ENCODE measurements around the gene HPSE2. TPM values are rescaled to one million over a fixed set of nuclear protein-coding genes. Genes with fewer than 3 reads are reported as not detected.

HPSE2 gene
- total RNA-seq, 1 experiment from 2014 or later, result 0.05 TPM

GRCh38 chr10:98659951-98660350, 575.7 kb downstream of the HPSE2 start (continued):
- TF ChIP-seq ZBTB33 (IDR thresholded peaks at IDR 0.05; ENCODE audit: extremely low read depth, insufficient replicate concordance, low read length), result no peak
- no peak for TF ChIP-seq SIN3A (IDR thresholded peaks at IDR 0.05; ENCODE audit: low read depth)

- no peak for ATAC-seq
- no TSS peak for BruUV-seq (replicated peaks)
- Histone ChIP-seq H3K36me3 (ENCODE audit: control insufficient read depth in 1 of 2, insufficient read depth in 2 of 2, low read length in 2 of 2) (no peaks in the 10 kb centered on the region), H3K9me3 (ENCODE audit: control insufficient read depth in 1 of 2, insufficient read depth in 1 of 2, low read depth in 1 of 2, low read length in 2 of 2) (no peaks in the 10 kb centered on the region), H4K20me1 (ENCODE audit: insufficient read depth) (no peaks in the 10 kb centered on the region), H3K4me1 (ENCODE audit: control insufficient read depth in 1 of 2, insufficient read depth in 2 of 2, low read length in 2 of 2) (no peaks in the 10 kb centered on the region), H3K4me2 (ENCODE audit: low read length) (no peak overlapping the region), H3K27me3 (ENCODE audit: insufficient read depth, low read length) (peaks cover 52% of the 10 kb centered on the region), H2AFZ (ENCODE audit: low read depth, low read length, poor library complexity, severe bottlenecking) (no peak overlapping the region), H3K9me2 (ENCODE audit: insufficient read depth) (no peaks in the 10 kb centered on the region), H3K9ac (ENCODE audit: low read length) (no peak overlapping the region), H3K79me2 (ENCODE audit: insufficient read depth, low read length) (no peaks in the 10 kb centered on the region), H3K4me3 (replicated peaks in 1 of 2; ENCODE audit: low read depth in 1 of 2, low read length in 2 of 2) (no peak overlapping the region), H3K27ac (ENCODE audit: low read depth, low read length) (no peak overlapping the region)
- ChIA-PET CTCF (no interaction called here), RAD21 (ENCODE audit: low non-redundant PET in 1 of 2, low total read pairs in 2 of 2, uncharacterized antibody in 2 of 2, unreplicated experiment in 2 of 2) (no interaction called here), POLR2A (no interaction called here)
- DNase-seq (ENCODE audit: low read depth, low spot score), result no peak
- intact Hi-C loops (cut with micrococcal nuclease), result no loop called here
- TF ChIP-seq RAD21 (IDR thresholded peaks at IDR 0.05; ENCODE audit: low read depth), result no peak
- no peak for TF ChIP-seq REST (IDR thresholded peaks at IDR 0.05; ENCODE audit: low read depth)
- no peak for TF ChIP-seq CBX3 (IDR thresholded peaks at IDR 0.05; ENCODE audit: low read depth)
- TF ChIP-seq FOSL1 (IDR thresholded peaks at IDR 0.05; ENCODE audit: low read depth), result no peak
- TF ChIP-seq YY1 (IDR thresholded peaks at IDR 0.05; ENCODE audit: extremely low read depth, insufficient replicate concordance, low read depth, low read length), result no peak
- TF ChIP-seq JUND (IDR thresholded peaks at IDR 0.05), result no peak
- TF ChIP-seq EGR1 (IDR thresholded peaks at IDR 0.05; ENCODE audit: low read depth), result no peak
- TF ChIP-seq ELF1 (IDR thresholded peaks at IDR 0.05; ENCODE audit: borderline replicate concordance, low read depth), result no peak
- TF ChIP-seq CTCF (IDR thresholded peaks at IDR 0.05 in 2 of 3, conservative IDR thresholded peaks at IDR 0.05 in 1 of 3; ENCODE audit: borderline replicate concordance in 1 of 3, insufficient read depth in 1 of 3, low read depth in 2 of 3, low read length in 2 of 3), result no peak
- TF ChIP-seq TCF7L2 (IDR thresholded peaks at IDR 0.05; ENCODE audit: borderline replicate concordance, extremely low read depth, insufficient read depth, insufficient read length), result no peak
- TF ChIP-seq SP1 (IDR thresholded peaks at IDR 0.05; ENCODE audit: low read depth), result no peak
- no peak for TF ChIP-seq MAX (IDR thresholded peaks at IDR 0.05)
- TF ChIP-seq CEBPB (IDR thresholded peaks at IDR 0.05; ENCODE audit: low read depth), result no peak
- TF ChIP-seq ZFX (IDR thresholded peaks at IDR 0.05), result no peak
- no peak for TF ChIP-seq SRF (IDR thresholded peaks at IDR 0.05; ENCODE audit: low read depth)
These were observed 580.2 kb downstream of the HPSE2 start for GRCh38 chr10:98655492-98655891.

All from HCT116 (cell line).